HL-60/S4 treated with retinoic acid at 250 ng/mL for 4 days and 3 days (cell line): ENCODE results near the gene PGA3.
"Not testable (repeated sequence)": the region's sequence is repeated elsewhere in the genome, so short reads cannot be mapped to it uniquely, and the experiment has no call there.

ENCODE experiments used
- in situ Hi-C: fragments of 300-500 bp; cut with MboI; formaldehyde crosslinking; loops from 2 replicates; pipeline ENCODE4 v1.7.0; 2022; ENCODE audit warnings: low sequenced_read_pairs

The PGA3 gene

DNA sequence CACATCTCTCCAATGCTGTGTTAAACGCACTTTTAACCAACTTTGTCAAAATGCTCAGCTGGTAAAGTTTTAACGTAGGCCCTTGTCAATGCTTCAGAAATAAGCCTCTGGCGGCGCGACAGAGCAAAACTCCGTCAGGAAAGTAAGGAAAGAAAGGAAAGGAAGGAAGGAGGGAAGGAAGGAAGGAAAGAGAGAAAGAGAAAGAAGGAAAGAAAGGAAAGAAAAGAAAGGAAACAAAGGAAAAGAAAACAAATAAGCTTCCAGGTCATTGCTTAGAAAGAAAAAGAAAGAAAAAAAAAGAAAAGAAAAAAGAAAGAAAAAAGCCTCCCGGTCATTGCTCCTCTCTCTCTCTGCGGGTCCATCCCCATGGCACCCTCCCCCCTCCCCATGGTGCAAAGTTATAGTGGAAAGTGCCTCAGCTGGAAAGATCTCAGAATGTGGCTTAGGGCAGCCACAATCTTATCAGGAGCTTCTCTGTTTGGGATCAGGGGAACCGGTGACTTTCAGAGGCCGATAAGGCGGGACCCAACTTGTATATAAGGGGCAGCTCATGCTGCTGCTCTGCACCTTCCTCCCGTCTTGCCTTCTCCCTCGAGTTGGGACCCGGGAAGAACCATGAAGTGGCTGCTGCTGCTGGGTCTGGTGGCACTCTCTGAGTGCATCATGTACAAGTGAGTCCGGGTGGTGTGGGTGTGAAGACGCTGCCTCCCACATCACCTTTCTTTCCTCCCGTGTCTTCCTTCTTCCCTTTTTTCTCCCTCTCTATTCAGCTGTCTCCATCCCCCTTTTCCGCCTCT is at the start of gene PGA3:
Gene PGA3 (plus strand): TSS at position 566 of the 797 bp plus-strand sequence. CDS start 50 bp downstream, at position 616.
- in situ Hi-C loops: not testable (repeated sequence)

GRCh38 chr11:61153593-61154095 is 49.7 kb upstream of the PGA3 start:
- in situ Hi-C loops: no loop called here

DNA sequence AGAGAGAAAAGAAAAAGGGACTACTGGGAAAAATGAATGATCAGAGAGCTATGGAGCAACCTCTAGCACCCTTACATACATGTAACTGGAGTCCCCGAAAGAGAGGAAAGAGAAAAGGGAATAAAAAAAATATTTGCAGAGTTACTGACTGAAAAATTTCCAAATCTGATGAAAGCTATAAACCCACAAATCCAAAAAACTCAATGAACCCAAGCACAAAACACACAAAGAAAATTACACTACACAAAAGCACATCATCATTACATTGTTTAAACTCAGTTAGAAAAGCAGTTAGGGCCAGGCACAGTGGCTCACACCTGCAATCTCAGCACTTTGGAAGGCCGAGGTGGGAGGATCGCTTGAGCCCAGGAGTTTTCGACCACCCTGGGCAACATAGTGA is 48.8 kb upstream of the PGA3 start:
- in situ Hi-C loops: no loop called here

DNA sequence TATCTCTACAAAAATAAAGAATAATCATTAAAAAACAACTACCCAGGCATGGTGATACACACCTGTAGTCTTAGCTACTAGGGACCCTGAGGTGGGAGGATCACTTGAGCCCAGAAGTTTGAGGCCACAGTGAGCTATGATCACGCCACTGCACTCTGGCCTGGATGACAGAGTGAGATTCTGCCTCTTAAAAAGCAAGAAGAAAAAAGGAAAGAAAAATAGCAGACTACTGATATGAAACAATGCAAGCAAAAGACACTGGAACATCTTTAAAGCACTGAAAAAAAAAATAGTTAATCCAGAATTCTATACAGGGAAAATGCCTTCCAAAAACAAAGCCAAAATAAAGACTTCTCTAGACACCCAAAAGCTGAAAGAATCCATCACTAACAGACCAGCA is 48.0 kb upstream of the PGA3 start:
- in situ Hi-C loops: no loop called here

DNA sequence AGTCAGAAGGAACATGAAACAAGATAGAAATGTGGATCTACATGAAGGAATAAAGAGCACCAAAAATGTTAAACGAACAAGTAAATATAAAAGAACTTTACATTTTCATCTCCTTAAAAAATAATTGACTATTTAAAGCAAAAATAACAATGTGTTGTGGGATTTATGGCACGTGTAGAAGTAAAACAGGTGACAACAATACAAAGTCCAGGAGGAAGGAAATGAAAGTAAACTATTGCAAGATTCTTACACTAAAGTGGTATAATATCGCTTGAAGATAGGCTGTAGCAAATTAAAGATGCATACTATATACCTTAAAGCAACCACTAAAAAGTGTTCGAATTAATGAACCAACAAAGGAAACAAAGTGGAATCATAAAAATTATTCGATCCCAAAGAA is 47.6 kb upstream of the PGA3 start:
- in situ Hi-C loops: no loop called here

DNA sequence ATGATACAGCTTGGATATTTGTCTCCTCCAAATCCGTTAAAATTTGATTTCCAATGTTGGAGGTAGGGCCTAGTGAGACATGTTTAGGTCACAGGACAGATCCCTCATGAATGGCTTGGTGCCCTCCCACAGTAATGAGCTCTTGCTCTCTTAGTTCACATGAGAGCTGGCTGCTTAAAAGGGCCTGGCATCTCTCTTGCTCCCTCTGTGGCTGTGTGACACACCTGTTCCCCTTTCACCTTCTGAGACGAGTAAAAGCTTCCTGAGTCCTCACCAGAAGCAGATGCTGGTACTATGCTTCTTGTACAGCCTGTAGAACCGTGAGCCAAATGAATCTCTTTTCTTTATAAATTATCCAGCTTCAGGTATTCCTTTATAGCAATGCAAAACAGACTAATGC is 45.6 kb upstream of the PGA3 start:
- in situ Hi-C loops: no loop called here

DNA sequence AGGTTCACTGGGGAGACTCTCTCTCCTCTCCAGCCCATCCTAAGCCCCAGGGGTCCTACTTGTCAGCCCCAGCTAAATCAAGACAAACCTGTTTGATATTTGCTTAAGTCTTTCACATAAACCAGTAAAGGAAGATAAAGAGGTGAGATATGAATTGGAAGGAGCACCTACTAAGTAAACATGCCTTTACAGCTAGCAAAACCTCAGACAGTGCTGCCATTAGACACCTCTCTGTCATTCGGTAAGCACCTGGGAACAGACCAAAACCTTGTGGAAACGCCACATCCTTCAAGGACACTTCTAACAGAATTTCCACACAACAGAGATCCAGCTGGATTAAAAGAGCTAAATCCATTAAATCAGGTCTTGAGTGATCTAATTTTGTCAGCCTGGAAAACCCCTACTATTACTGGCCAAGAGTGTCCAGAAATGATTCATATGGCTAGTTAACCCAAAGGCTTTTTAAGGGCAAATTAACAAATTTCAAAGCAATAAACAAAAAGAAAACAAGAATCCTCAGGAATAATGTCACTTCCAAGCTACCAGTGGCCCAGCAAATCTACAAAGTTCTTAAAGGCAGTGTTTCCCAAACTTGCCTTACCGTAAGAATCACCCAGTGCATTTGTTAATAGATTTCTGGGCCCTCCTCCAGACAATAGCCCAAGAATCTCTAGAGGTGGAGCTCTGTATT is 44.5 kb upstream of the PGA3 start:
- in situ Hi-C loops: no loop called here

DNA sequence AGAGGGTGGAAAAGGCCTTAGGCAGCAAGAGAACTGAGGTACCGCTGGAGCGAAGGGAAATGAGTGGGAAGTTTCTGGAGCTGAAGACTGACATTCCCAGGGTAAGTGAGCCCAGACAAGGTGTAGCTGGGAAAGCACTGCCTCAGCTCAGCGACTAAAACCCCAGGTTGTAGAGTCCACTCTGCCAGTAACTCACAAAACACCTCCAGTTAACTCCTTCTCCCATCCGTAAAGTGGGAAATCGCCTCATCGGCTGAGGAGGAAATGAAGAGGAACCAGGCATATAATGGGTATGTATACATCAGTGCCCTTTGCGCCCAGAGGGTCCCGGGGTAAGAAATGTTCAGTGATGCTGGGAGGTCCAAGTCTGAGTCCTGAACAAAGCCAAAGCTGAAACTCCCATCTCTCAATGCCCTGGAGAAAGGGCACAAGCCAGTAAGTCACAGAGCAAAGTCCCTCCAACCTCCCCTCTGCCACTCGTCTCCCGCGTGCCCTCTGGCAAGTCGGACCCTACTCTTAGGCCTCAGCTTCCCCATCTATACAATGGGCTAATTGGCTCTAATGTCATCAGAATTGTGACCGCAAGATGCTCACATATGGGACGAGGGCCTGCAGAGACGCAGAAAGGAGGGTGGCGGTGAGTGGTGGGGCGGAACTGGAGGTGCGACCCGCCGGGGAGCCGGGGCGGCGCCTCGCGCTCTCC is 42.7 kb upstream of the PGA3 start:
- in situ Hi-C loops: no loop called here

GRCh38 chr11:61161190-61162091 is 41.9 kb upstream of the PGA3 start, which contains the start of gene VPS37C:
VPS37C (minus strand) TSS chr11:61161426; CDS start chr11:61138829, 22,597 bp downstream.
- in situ Hi-C loops: no loop called here

- in situ Hi-C loops: no loop called here
Observed at GRCh38 chr11:61162092-61162941, 41.0 kb upstream of the PGA3 start.

- in situ Hi-C loops: no loop called here
Observed at GRCh38 chr11:61163021-61163420, 40.3 kb upstream of the PGA3 start.

DNA sequence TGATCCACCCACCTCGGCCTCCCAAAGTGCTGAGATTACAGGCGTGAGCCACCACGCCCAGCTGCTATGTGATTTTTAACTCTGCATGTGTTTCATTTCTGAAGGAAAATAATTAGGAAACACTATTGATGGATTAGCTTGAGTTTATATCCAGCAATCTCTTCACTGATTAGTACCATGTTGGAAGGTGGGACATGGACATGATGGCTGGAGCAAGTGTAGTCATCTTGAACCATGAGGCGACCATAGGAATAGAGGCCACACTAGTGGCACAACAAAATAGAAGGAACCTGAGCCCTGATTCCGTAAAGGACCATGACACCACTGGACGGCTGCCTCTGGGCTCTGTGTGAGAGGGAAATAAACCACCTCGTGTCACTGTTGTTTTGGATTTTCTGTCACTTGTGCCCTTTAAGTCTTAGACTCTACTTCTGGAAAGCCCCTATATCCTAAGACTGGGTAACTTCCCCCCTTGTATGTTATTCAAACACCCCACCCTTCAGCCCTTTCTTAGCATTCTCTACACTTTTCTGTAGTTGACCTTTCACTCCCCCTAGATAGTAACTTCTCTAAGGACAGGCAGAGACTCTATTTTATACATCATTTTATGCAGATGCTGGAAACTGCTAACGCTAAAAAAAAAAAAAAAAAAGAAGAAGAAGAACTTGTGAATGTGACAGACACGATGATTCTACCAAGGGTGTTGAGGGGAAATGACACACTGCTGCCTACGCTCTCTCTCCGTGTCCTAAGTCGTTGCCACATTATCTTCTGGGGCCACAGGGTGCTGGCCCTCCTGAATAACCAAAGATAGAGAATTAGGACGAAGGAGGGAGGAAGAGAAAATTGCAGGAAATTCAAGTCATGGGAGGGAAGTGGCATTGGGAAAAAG is 39.4 kb upstream of the PGA3 start:
- in situ Hi-C loops: no loop called here

GRCh38 chr11:61164606-61165424 is 38.5 kb upstream of the PGA3 start:
- in situ Hi-C loops: no loop called here

DNA sequence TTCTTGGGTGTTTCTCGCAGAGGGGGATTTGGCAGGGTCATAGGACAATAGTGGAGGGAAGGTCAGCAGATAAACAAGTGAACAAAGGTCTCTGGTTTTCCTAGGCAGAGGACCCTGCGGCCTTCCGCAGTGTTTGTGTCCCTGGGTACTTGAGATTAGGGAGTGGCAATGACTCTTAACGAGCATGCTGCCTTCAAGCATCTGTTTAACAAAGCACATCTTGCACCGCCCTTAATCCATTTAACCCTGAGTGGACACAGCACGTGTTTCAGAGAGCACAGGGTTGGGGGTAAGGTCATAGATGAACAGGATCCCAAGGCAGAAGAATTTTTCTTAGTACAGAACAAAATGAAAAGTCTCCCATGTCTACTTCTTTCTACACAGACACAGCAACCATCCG is 37.5 kb upstream of the PGA3 start:
- in situ Hi-C loops: not testable (repeated sequence)

DNA sequence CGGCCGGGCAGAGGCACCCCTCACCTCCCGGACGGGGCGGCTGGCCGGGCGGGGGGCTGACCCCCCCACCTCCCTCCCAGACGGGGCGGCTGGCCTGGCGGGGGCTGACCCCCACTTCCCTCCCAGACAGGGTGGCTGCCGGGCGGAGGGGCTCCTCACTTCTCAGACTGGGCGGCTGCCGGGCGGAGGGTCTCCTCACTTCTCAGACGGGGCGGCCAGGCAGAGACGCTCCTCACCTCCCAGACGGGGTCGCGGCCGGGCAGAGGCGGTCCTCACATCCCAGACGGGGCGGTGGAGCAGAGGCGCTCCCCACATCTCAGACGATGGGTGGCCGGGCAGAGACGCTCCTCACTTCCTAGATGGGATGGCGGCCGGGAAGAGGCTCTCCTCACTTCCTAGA is 37.0 kb upstream of the PGA3 start:
- in situ Hi-C loops: not testable (repeated sequence)

DNA sequence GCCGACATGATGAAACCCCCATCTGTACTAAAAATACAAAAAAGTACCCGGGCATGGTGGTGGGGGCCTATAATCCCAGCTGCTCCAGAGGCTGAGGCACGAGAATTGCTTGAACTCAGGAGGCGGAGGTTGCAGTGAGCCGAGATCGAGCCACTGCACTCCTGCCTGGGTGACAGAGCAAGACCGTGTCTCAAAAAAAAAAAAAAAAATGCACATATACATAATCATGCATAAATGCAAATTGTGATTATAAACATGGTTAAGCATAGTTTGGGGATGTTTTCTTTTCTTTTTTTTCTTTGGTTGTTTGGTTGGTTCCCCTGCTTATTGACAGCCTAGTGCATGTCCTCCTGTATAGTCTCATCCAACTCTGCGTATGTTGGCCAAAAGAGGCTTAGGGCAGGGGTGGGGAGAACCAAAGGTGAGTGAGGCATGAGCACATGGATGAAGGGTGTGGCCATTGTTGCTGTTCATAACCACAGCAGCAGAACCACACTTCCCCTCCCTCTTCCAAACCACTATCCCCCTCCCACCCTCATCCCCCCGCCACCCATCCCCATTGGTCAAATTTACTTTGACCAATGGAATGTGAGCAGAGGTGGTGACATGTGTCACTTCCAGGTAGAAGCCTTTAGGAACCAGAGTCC is 35.1 kb upstream of the PGA3 start:
- in situ Hi-C loops: no loop called here

GRCh38 chr11:61168800-61169199 is 34.5 kb upstream of the PGA3 start:
- in situ Hi-C loops: no loop called here
